ENCODE results near the gene JOSD2. TPM values are rescaled to one million over a fixed set of nuclear protein-coding genes. Genes with fewer than 3 reads are reported as not detected.

JOSD2 gene
- total and polyA plus RNA-seq, 2 donors (not counting 1 experiment from before 2014, with no cell fraction given) = 25.0 to 32.8 TPM

DNA sequence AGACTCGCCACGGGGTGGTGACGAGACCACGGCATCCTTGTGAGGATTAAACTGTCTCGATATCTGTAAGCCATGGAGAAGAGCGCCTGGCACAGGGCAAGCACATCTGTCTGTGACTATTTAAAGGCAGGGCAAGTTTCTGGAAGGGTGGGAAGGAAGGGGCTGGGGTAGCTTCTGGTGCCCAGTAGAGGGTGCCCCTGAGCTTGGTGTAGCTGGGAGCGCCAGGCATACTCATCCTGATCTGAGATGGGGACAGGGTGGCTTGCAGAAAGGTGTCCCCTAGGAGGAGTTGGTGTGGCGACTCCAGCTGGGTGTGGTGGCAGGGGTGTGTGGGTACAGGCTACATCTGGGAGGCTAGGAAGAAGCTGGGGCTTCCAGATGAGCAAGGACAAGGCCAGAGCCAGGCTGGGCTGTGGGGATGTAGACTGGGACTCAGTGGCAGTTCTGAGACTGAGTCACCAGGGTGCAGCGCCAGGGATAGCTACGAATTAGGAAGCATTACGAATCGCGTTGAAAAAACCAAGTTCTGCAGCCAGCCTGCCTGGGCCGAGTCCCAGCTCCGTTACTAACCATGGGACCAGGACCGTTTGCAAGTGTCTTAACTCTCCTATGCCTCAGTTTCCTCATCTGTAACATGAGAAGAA is 25.8 kb upstream of the JOSD2 start:
- no peak for DNase-seq
- CTCF ChIA-PET = interaction anchor here (0.7 to 4.0 kb wide), 7 partner anchors 13 to 385 kb away, joined by 3 to 17 read pairs (median 5); no protein-coding TSS in a partner anchor
- Histone ChIP-seq H4K20me1 (ENCODE audit: control insufficient read depth, insufficient read depth, low read length, poor library complexity, severe bottlenecking) (no peaks in the 10 kb centered on the region), H3K4me1 (ENCODE audit: control insufficient read depth in 2 of 2, insufficient read depth in 2 of 2, low read length in 2 of 2) (no peaks in the 10 kb centered on the region), H3K27me3 (replicated peaks in 1 of 4; ENCODE audit: control extremely low read depth in 1 of 4, control insufficient read depth in 3 of 4, insufficient read depth in 4 of 4, low read length in 3 of 4) (peaks cover 0 to 8% (median 2%) of the 10 kb centered on the region in 4 experiments), H3K27ac (ENCODE audit: low read length in 2 of 2) (no peak overlapping the region), H3K4me3 (ENCODE audit: control extremely low read depth in 1 of 5, extremely low read depth in 1 of 5, insufficient read depth in 1 of 5, low read depth in 2 of 5, low read length in 4 of 5) (no peak overlapping the region), H3K9me3 (ENCODE audit: control extremely low read depth in 1 of 3, control insufficient read depth in 2 of 3, insufficient read depth in 1 of 3, low read length in 2 of 3) (peaks cover 0 to 18% (median 12%) of the 10 kb centered on the region in 3 donors), H2AFZ (ENCODE audit: insufficient read depth, low read depth, low read length, poor library complexity, severe bottlenecking) (no peak overlapping the region), H3K9ac (ENCODE audit: low read length) (no peak overlapping the region), H3K79me2 (ENCODE audit: control insufficient read depth, insufficient read depth, low read length) (no peaks in the 10 kb centered on the region), H3K36me3 (replicated peaks in 1 of 2; ENCODE audit: control extremely low read depth in 1 of 2, control insufficient read depth in 1 of 2, extremely low read depth in 1 of 2, insufficient read depth in 2 of 2, low read length in 1 of 2) (no peaks in the 10 kb centered on the region), H3K4me2 (replicated peaks; ENCODE audit: low read depth, low read length, poor library complexity, severe bottlenecking) (no peak overlapping the region)
- Mint-ChIP-seq H3K4me3 (no peak overlapping the region), H3K27ac (no peak overlapping the region), H3K27me3 (peaks cover 20% of the 10 kb centered on the region), H3K9me3 (ENCODE audit: insufficient read depth) (peaks cover 11% of the 10 kb centered on the region), H3K4me1 (no peaks in the 10 kb centered on the region)
- POLR2A ChIA-PET = interaction anchor here (0.6 kb wide), 1 partner anchor 27 kb away, joined by 3 read pairs; no protein-coding TSS in a partner anchor
- 91% methylated on average over 16 of the region's 16 CpGs for WGBS (ENCODE audit: insufficient coverage)
- ATAC-seq (ENCODE audit: low read depth) = no peak
- intact Hi-C loops (cut with micrococcal nuclease) = loop anchor here (1.0 kb wide), 1 partner anchor 247 kb away; no protein-coding TSS in a partner anchor
- no peak for TF ChIP-seq EZH2 (IDR thresholded peaks at IDR 0.05; ENCODE audit: borderline replicate concordance, insufficient read depth, low read depth, low read length, poor library complexity, severe bottlenecking)
- no peak for TF ChIP-seq CTCF (IDR thresholded peaks at IDR 0.05)

DNA sequence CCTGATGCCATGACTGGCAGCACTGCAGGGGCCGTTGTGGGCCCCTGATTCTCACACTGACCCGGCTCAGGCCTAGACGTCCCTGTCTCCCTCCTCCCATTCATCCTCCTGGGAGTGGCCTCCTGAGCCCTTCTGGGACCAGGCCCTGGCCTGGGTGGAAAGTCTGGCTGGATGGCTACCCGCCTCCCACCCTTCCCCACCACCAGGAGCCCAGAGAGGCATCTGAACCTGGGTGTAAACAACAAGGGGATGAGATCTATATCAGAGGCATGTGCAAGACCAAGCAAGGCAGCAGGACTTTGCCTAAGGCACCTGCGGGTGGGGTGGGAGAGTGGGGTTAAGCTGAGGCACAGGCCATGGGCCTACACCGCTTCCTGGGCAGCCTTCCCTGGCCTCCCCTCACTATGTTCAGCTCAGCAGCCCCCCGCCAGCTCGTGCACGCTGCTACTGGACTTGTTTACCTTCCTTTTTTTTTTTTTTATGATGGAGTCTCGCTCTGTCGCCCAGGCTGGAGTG is 24.7 kb upstream of the JOSD2 start:
- no peak overlapping the region for H3K4me3 ChIP-seq (ENCODE audit: control extremely low read depth in 1 of 5, extremely low read depth in 1 of 5, insufficient read depth in 1 of 5, low read depth in 2 of 5, low read length in 4 of 5)
- H3K4me1 Mint-ChIP-seq = no peaks in the 10 kb centered on the region
- H4K20me1 ChIP-seq (ENCODE audit: control insufficient read depth, insufficient read depth, low read length, poor library complexity, severe bottlenecking) = no peaks in the 10 kb centered on the region
- H3K4me1 ChIP-seq (ENCODE audit: control insufficient read depth in 2 of 2, insufficient read depth in 2 of 2, low read length in 2 of 2) = no peaks in the 10 kb centered on the region
- no peak overlapping the region for H3K9ac ChIP-seq (ENCODE audit: low read length)
- ChIA-PET CTCF (interaction anchor here (0.6 to 4.0 kb wide), 3 partner anchors 77 to 386 kb away, joined by 3 to 17 read pairs (median 3); no protein-coding TSS in a partner anchor), POLR2A (interaction anchor here (0.6 kb wide), 1 partner anchor 26 kb away, joined by 3 read pairs; no protein-coding TSS in a partner anchor)
- no peak overlapping the region for H3K27ac ChIP-seq (ENCODE audit: low read length in 2 of 2)
- peaks cover 20% of the 10 kb centered on the region for H3K27me3 Mint-ChIP-seq
- DNase-seq (no peak), ATAC-seq (ENCODE audit: low read depth) (no peak)
- intact Hi-C loops (cut with micrococcal nuclease) = no loop called here
- H3K9me3 ChIP-seq (ENCODE audit: control extremely low read depth in 1 of 3, control insufficient read depth in 2 of 3, insufficient read depth in 1 of 3, low read length in 2 of 3) = peaks cover 0 to 21% (median 12%) of the 10 kb centered on the region in 3 donors
- peaks cover 11% of the 10 kb centered on the region for H3K9me3 Mint-ChIP-seq (ENCODE audit: insufficient read depth)
- H3K27ac Mint-ChIP-seq = no peak overlapping the region
- no peak overlapping the region for H3K4me3 Mint-ChIP-seq
- H3K27me3 ChIP-seq (replicated peaks in 1 of 4; ENCODE audit: control extremely low read depth in 1 of 4, control insufficient read depth in 3 of 4, insufficient read depth in 4 of 4, low read length in 3 of 4) = peaks cover 0 to 8% (median 2%) of the 10 kb centered on the region in 4 experiments
- no peak overlapping the region for H3K4me2 ChIP-seq (replicated peaks; ENCODE audit: low read depth, low read length, poor library complexity, severe bottlenecking)
- no peaks in the 10 kb centered on the region for H3K79me2 ChIP-seq (ENCODE audit: control insufficient read depth, insufficient read depth, low read length)
- H2AFZ ChIP-seq (ENCODE audit: insufficient read depth, low read depth, low read length, poor library complexity, severe bottlenecking) = no peak overlapping the region
- 87% methylated on average over 6 of the region's 11 CpGs for WGBS (ENCODE audit: insufficient coverage)
- no peaks in the 10 kb centered on the region for H3K36me3 ChIP-seq (replicated peaks in 1 of 2; ENCODE audit: control extremely low read depth in 1 of 2, control insufficient read depth in 1 of 2, extremely low read depth in 1 of 2, insufficient read depth in 2 of 2, low read length in 1 of 2)
- TF ChIP-seq EZH2 (IDR thresholded peaks at IDR 0.05; ENCODE audit: borderline replicate concordance, insufficient read depth, low read depth, low read length, poor library complexity, severe bottlenecking) = no peak
- no peak for TF ChIP-seq CTCF (IDR thresholded peaks at IDR 0.05)
